HG03520 (cell line): ENCODE data around the gene TIGD4.

Experiments used
- ATAC-seq: cut with Tn5 transposase; IDR thresholded peaks from one replicate; pipeline ENCODE4 v1.9.1; 2021; ENCODE audit warnings: mild to moderate bottlenecking, moderate library complexity; ENCODE audit not compliant: unreplicated experiment

TIGD4 gene

DNA sequence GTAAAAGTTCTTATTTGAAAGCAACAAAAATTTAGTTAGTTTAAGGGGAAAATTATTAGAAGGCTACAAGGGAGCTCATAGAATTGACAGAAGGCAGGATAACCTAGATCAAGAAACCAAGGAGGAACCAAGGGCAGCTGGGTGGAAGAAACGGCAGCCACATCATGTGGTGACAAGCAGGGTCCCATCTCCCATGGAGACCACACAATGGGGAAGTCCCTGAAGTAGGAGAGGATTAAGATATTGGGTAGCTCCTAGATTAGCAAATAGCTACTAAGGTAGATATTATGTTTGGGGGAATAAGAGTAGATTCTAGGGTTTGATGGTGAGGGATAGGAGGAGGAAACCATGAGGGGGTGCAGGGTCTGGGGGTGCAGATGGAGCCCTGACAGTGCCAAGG, 51.7 kb downstream of the TIGD4 start:
- no peak for ATAC-seq

DNA sequence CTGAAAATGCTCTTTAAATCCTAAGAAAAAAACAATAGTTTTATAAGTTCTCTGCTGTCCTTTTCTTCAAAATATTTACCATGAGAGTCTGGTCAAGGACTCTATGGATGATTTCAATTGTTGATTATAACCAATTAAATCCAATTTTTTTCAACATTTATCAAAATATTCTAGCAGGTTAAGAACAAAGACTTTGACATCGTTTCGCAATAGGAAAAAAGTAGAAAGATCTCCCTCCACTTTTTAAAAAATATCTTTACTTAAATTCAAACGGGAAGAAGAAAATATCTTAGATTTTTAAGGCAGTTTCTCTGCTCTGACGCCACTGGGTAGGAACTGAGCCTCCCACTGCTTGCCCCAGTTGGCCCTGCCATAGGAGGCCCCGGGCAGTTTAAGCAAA, 55.0 kb downstream of the TIGD4 start:
- no peak for ATAC-seq

GRCh38 chr4:152723236-152723635, 56.3 kb downstream of the TIGD4 start:
- no peak for ATAC-seq

DNA sequence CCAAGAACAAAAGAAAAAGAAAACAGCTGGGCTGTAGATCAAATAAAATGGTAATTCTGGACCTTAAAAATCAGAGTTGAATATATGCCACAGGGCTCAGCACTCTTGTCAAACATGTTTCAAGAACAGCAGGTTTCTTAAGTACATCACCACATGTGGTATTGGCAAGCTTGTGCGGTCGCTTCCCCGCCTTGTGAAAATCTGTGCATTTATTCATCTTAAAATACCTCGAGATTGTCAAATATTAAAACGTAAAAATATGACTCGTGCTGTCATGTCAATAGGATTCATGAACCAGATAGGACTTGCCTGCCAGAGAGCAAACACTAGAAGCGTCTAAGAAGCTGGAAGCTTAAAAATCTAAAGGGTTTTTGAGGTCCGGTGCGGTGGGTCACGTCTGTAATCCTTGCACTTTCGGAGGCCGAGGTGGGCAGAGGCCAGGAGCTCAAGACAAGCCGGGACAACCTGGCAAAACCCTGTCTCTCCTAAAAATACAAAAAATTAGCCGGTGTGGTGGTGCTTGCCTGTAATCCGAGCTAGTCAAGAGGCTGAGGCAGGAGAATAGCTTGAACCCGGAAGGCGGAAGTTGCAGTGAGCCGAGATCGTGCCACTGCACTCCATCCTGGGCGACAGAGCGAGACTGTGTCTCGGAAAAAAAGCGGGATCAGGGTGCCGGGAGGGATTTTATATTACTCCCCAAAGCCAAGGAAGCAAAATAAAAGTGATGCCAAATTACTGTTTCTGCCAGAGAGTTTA, 59.6 kb downstream of the TIGD4 start:
- ATAC-seq, result no peak
